NCI-H2107 treated with DMSO at 0.1 percent for 48 hours (cell line): ENCODE measurements around the gene INMT.

Source experiments
- DNase-seq: peaks from one replicate; lab custom pipeline; 2025; ENCODE audit not compliant: unreplicated experiment; lab: John Stamatoyannopoulos, UW

INMT gene

DNA sequence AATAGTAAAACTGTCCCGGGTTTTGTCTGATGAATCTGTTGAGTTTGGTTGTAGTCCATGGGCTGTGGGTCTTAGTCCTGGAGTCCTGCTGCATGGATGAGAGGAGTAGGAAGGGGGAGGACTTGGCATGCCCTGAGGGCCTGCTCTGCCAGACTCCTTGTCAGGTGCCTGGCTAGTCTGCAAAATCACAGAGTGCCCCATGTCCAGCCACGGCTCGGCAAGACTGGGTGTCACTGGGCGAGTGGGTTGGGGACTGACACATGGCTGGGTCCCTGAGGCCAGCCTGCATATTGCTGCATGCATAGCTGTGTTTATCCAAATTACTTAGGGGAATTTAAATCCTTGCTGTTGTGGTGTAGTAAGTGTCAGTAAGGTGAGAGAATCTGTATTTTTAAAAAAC is 29.0 kb downstream of the INMT start:
- DNase-seq, result no peak

DNA sequence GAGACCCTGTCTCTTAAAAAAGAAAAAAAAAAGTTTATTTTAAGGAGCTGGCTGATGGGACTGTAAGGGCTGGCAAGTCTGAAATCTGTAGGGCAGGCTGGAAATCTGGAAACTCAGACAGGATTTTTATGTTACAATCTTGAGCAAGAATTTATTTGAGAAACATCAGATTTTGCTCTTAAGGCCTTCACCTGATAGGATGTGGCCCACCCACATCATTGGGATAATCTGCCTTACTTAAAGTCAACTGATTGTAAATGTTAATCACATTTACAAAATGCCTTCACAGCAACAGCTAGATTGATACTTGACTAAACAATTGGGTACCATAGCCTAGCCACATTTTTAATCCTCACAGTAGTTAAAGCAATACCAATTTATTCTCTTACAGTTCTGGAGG is 30.8 kb downstream of the INMT start:
- DNase-seq, result no peak

GRCh38 chr7:30785786-30786185 is 33.9 kb downstream of the INMT start:
- DNase-seq, result no peak

DNA sequence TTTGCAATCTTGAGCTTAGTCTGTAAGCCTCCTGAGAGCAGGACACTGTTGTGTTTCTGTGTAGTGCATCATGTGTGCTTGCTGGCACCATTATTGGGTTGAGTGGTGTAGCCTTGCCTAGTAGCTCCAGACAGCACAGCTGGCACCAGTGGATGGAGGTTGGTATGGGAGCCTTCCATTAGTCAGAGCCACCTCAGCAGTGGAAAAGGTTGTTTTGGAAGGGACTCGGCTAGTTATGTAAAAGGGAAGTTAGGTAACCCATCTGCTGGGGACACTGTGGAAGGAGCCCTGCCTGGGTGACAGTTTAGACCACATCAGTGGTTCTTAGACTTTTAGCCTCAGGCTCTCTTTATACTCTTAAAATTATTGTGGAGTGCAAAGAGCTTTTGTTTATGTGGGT is 35.6 kb downstream of the INMT start:
- DNase-seq, result no peak

- no peak for DNase-seq
These were observed 36.9 kb downstream of the INMT start for GRCh38 chr7:30788640-30789333.

DNA sequence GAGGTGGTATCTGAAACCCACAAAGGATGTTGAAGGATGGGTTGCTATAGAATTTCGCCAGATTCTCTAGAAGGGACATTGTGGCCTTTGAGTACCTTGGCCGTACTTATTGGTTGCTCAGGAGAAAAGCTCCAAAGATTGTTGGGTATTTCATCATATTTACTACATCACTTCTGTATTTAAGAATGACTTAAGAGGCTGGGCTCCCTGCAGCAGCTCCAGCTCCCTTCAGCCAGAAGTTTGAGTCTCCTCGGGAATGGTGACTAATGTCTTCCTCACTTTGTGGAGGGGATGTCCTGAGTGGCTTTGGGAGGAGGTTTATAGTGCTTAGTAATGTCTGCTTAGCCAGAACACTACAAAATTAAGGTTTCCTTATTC is 37.4 kb downstream of the INMT start:
- DNase-seq, result no peak

DNA sequence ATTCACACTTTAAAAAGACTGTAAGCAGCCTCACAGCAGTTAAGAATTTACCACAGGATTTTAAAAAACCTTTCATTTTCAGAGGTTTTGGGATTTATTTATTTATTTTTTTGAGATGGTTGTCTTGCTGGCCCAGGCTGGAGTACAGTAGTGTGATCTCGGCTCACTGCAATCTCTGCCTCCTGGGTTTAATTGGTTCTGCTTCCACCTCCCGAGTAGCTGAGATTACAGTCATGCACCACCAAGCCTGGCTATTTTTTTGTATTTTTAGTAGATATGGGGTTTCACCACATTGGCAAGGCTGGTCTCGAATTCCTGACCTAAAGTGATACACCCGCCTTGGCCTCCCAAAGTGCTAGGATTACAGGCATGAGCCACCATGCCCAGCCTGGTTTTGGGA is 38.4 kb downstream of the INMT start:
- DNase-seq, result no peak

- DNase-seq, result no peak
These were observed 39.2 kb downstream of the INMT start for GRCh38 chr7:30791114-30791513.

DNA sequence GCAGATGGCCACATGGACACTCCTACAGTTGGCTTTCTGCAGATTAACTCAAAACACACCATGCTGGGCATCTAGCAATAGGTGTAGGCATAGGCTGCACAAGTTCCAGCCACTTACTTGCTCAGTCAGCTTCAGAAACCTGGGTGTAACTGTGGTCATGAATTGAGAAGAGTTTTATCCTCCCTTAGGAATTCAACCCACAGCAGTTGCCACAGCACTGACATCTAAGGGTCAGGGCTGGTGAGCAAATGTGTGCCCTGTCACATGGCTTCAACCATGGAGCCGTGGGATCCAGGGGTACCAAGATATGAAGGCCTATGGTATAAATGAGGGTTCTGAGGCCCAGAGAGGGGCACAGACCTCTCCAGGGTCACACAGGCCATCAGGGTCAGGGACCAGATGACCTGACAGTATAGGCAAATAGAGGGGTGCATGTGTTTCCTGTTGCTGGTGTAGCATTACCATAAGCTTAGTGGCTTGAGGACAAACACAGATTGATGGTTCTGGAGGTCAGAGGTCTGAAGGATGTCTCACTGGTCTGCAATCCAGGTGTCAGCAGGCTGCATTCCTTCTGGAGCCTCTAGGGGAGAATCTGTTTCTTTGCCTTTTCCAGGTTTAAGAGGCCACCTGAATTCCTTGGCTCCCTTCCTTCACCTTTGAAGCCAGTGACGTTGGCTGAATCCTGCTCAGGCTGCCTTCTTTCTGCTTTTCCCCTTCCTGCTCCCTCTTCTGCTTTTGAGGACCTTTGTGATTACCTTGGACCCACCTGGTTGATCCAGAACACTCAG is 43.4 kb downstream of the INMT start:
- DNase-seq, result no peak

- DNase-seq, result no peak
These were observed 44.4 kb downstream of the INMT start for GRCh38 chr7:30796105-30796869.

GRCh38 chr7:30797176-30798040 is 45.5 kb downstream of the INMT start:
- DNase-seq, result no peak

GRCh38 chr7:30799206-30799975 is 47.5 kb downstream of the INMT start:
- DNase-seq, result no peak

GRCh38 chr7:30799976-30800661 is 48.2 kb downstream of the INMT start:
- peak; percentile 29 for DNase-seq

DNA sequence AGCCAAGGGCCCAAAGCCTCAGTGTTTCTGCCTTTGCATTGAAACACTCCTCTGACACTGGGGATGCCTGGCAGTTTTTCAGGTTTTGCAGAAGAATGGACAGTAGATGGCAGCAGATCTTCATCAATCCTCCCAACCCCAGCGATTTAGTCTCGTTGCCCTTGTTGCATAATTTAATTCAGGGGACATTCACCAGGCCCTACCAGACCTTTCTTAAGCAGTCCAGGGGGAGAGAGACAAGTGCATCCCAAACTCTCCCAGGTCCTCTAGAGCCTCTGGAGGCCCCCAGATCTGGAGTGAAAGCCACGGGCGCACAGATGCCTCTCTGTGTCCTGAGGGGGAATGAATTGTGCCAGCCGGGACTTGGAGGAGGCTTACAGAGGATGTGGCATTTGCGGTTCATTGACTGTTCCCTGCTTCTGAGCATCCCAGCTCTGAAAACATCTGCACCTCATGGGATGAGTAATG is 48.9 kb downstream of the INMT start:
- DNase-seq, result peak; percentile 89

- no peak for DNase-seq
These were observed 50.9 kb downstream of the INMT start for GRCh38 chr7:30802812-30803211.

- no peak for DNase-seq
These were observed 52.2 kb downstream of the INMT start for GRCh38 chr7:30804078-30804661.

DNA sequence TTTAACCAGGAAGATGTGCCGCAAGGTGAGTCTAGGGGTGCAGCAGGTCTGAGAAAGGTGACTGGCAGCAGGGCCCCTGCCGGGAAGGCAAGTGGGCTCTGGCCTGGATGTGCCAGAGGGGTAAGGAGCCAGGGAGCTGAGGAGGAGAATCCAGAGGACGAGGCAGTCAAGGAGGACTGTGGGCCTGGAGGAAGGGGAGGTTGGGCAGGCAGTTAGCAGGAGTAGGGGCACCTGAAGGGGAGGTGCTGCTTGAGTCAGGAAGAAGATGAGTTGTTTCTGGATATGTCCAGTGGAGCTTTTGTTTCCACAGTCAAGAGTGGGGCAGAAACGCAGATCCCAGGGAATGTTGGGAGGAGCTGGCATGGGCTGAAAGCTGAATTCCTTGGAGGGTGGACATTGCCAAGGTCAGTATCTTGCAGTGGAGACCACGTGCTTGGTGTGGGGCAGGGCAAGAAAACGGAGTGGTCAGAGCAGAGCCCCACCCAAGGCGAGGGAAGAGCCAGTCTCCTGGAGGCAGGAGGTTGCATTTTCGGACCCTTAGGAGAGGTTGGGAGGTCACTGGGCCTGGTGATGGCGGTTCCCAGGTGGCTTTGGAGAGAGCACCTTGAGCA is 53.3 kb downstream of the INMT start:
- DNase-seq, result no peak

DNA sequence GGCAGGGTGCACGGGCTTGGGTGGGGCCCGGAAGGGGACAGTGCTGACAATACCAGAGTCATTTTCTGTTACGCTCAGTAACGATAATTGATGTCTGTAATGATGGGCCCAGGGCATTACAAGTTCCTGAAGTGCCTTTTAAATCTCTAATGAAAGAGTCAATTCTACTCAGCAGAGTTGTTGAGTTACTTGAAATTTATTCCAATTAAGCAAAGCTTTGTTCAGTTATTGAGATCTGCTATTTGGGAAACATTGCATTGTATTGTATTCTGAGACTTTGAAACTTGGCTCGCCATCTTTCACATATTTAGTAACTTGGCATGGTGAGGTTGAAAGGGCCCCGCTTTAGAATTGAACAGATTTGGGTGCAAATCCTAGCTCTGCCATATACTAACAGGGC is 54.0 kb downstream of the INMT start:
- DNase-seq, result no peak
